ENCODE measurements around the gene MRPS27. TPM values are rescaled to one million over a fixed set of nuclear protein-coding genes. Genes with fewer than 3 reads are reported as not detected.

The MRPS27 gene
- total RNA-seq, 2 experiments from 2014 or later: 93.3 to 113 TPM

DNA sequence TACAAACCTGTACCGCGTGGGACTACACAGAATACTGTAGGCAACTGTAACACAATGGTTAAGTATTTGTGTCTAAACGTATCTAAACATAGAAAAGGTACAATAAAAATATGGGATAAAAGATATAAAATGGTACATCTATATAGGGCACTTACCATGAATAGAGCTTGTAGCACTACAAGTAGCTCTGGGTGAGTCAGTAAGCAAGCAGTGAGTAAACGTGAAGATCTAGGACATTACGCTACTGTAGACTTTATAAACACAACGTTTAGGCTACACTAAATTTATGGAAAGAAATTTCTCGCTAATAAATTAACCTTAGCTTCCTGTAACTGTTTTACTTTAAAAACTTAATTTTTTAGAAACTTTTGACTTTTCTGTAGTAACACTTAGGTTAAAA, 46.5 kb downstream of the MRPS27 start:
- ATAC-seq: no peak
- ChIA-PET POLR2A (no interaction called here), CTCF (interaction anchor here (1.0 kb wide), 1 partner anchor 32 kb away, joined by 3 read pairs; no protein-coding TSS in a partner anchor)
- Mint-ChIP-seq H3K4me1 (no peaks in the 10 kb centered on the region), H3K36me3 (ENCODE audit: low read depth) (peaks cover 38% of the 10 kb centered on the region), H3K4me3 (no peak overlapping the region), H3K27ac (no peak overlapping the region), H3K27me3 (no peaks in the 10 kb centered on the region), H3K9me3 (ENCODE audit: low read depth) (peaks cover 1% of the 10 kb centered on the region)
- intact Hi-C loops (cut with DNase I, micrococcal nuclease): no loop called here
- DNase-seq: no peak

DNA sequence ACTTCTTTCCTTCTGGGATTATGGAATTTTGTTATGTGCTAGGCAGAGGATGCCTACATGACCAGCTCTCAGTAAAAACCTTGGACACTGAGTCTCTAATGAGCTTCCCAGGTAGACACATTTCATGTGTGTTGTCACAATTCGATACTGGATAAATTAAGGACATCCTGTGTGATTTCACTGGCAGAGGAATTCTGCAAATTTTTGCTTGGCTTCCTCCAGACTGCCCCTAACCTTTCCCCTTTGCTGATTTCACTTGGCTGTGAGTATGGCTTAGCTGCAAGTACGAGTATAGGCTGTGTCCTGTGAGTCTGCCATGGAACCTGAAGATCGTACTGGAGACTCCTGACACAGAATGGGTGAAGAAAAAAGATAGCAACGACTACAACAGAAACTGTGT, 47.6 kb downstream of the MRPS27 start:
- ChIA-PET CTCF (interaction anchor here (0.9 to 1.5 kb wide), 3 partner anchors 10 to 162 kb away, joined by 3 to 6 read pairs (median 3); no protein-coding TSS in a partner anchor), POLR2A (no interaction called here)
- no peaks in the 10 kb centered on the region for H3K4me1 Mint-ChIP-seq
- no peak overlapping the region for H3K4me3 Mint-ChIP-seq
- H3K9me3 Mint-ChIP-seq (ENCODE audit: low read depth): no peaks in the 10 kb centered on the region
- intact Hi-C loops (cut with DNase I, micrococcal nuclease): no loop called here
- no peak for ATAC-seq
- DNase-seq: no peak
- H3K27ac Mint-ChIP-seq: no peak overlapping the region
- no peaks in the 10 kb centered on the region for H3K27me3 Mint-ChIP-seq
- peaks cover 33% of the 10 kb centered on the region for H3K36me3 Mint-ChIP-seq (ENCODE audit: low read depth)

DNA sequence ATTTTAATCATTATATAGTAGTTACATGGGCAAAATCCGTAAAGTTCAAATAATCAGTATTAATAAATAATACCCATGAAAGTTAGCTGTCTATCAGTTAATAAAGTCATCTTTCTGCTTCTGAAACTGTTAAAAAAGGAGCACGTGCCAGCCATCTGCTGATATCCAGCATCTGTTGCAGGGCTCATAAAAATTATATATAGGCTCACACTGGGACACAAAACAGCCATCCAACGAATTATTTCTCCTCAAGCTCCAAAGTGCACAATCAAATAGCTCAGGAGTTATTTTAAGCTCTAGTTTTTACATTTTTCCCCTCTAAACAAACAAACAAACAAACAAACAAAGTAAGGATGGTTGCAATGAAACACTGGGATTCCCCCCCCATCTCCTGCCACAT, 48.3 kb downstream of the MRPS27 start:
- POLR2A ChIA-PET: no interaction called here
- no peak overlapping the region for H3K27ac Mint-ChIP-seq
- no peak for ATAC-seq

DNA sequence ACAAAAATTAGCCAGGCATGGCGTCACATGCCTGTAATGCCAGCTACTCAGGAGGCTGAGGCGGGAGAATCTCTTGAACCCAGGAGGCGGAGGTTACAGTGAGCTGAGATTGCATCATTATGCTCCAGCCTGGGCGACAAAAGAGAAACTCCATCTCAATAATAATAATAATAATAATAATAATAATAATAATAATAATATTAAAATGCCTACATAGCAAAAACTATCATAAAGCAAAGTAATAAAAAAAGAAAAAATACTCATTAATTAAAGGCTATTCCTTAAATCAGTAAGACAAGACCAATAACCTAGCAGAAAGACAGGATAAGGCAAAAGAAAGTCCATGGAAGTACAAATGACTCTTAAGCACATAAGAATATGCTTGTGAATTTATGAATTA, 50.0 kb downstream of the MRPS27 start:
- intact Hi-C loops (cut with DNase I, micrococcal nuclease): no loop called here
- POLR2A ChIA-PET: no interaction called here
- no peaks in the 10 kb centered on the region for H3K9me3 Mint-ChIP-seq (ENCODE audit: low read depth)
- ATAC-seq (no peak), DNase-seq (no peak)
- no peak overlapping the region for H3K4me3 Mint-ChIP-seq
- H3K27me3 Mint-ChIP-seq: no peaks in the 10 kb centered on the region
- H3K4me1 Mint-ChIP-seq: no peaks in the 10 kb centered on the region
- no peak overlapping the region for H3K27ac Mint-ChIP-seq
- CTCF ChIA-PET: interaction anchor here (0.9 to 1.2 kb wide), 3 partner anchors 28 to 467 kb away, joined by 3 to 6 read pairs (median 3); no protein-coding TSS in a partner anchor
- peaks cover 21% of the 10 kb centered on the region for H3K36me3 Mint-ChIP-seq (ENCODE audit: low read depth)

More for the DNA sequence above, 48.3 kb downstream of the MRPS27 start:
- peaks cover 28% of the 10 kb centered on the region for H3K36me3 Mint-ChIP-seq (ENCODE audit: low read depth)
- DNase-seq: no peak
- H3K27me3 Mint-ChIP-seq: no peaks in the 10 kb centered on the region
- CTCF ChIA-PET: interaction anchor here (0.6 to 1.5 kb wide), 6 partner anchors 11 to 161 kb away, joined by 3 to 6 read pairs (median 3); no protein-coding TSS in a partner anchor
- no peaks in the 10 kb centered on the region for H3K9me3 Mint-ChIP-seq (ENCODE audit: low read depth)
- no peak overlapping the region for H3K4me3 Mint-ChIP-seq
- intact Hi-C loops (cut with DNase I, micrococcal nuclease): no loop called here
- H3K4me1 Mint-ChIP-seq: no peaks in the 10 kb centered on the region

DNA sequence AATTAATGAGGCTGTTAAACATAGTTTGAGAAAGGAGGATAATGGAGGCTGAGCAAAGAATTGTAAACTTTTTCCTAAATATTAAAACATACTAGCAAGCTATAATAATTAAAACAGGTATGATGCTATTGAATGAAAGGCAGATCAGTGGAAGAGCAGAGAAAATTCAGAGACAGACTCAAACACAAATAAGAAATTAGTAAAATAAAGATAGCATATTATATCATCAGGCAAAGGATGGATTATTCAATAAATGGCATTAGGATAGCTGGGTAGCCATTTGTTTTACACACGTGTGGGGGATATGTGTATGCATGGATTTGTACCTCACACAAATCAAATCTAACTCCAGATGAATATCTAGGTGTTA, 50.6 kb downstream of the MRPS27 start:
- peaks cover 21% of the 10 kb centered on the region for H3K36me3 Mint-ChIP-seq (ENCODE audit: low read depth)
- intact Hi-C loops (cut with DNase I, micrococcal nuclease): loop anchor here (1.0 to 10.0 kb wide), 4 partner anchors 65 to 485 kb away; no protein-coding TSS in a partner anchor

DNA sequence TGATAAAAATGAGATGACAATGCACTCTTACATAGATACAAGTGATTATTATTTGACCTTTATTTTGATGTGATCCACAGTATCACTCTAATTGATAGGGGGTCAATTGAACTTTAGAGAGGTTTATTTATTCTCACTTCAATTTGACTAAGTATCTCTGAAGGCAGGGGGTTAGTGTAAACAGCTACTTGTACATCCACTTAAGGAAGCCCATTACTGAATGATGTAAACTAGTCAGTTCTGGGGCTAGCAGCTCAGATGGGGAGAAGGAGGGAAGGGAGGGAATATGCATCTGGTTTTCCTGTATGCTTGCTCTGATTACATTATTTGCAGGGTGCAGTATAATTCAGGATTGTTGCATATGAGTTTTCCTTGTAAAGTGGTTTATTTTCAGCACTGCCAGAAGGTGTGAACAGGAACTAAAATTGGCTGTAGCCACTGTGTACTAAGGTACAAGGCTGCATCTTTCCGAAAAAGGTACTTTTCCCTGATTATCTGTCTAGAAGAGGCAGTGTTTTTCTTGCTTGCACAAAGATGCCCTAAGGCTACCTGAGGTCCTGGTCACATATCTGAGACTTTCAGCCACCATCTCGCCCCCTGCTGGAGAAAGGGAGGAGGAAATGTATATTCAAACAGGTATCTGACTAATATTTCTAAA, 51.2 kb downstream of the MRPS27 start:
- intact Hi-C loops (cut with DNase I, micrococcal nuclease): loop anchor here (1.0 to 10.0 kb wide), 4 partner anchors 64 to 484 kb away; no protein-coding TSS in a partner anchor
- no peak for ATAC-seq
- H3K27me3 Mint-ChIP-seq: no peaks in the 10 kb centered on the region
- H3K4me1 Mint-ChIP-seq: peaks cover 2% of the 10 kb centered on the region
- no peak overlapping the region for H3K4me3 Mint-ChIP-seq
- H3K36me3 Mint-ChIP-seq (ENCODE audit: low read depth): peaks cover 21% of the 10 kb centered on the region
- no peak overlapping the region for H3K27ac Mint-ChIP-seq
- CTCF ChIA-PET: interaction anchor here (0.7 to 1.8 kb wide), 9 partner anchors 9 to 563 kb away, joined by 3 to 9 read pairs (median 3); no protein-coding TSS in a partner anchor
- POLR2A ChIA-PET: no interaction called here
- peak; percentile 63 for DNase-seq
- H3K9me3 Mint-ChIP-seq (ENCODE audit: low read depth): no peaks in the 10 kb centered on the region

More for the DNA sequence above, 50.6 kb downstream of the MRPS27 start:
- no peaks in the 10 kb centered on the region for H3K9me3 Mint-ChIP-seq (ENCODE audit: low read depth)
- no peak overlapping the region for H3K4me3 Mint-ChIP-seq
- ChIA-PET CTCF (interaction anchor here (0.8 to 1.8 kb wide), 7 partner anchors 9 to 466 kb away, joined by 3 to 9 read pairs (median 3); no protein-coding TSS in a partner anchor), POLR2A (no interaction called here)
- no peaks in the 10 kb centered on the region for H3K27me3 Mint-ChIP-seq
- DNase-seq (no peak), ATAC-seq (no peak)
- H3K27ac Mint-ChIP-seq: no peak overlapping the region
- H3K4me1 Mint-ChIP-seq: peaks cover under 1% of the 10 kb centered on the region

DNA sequence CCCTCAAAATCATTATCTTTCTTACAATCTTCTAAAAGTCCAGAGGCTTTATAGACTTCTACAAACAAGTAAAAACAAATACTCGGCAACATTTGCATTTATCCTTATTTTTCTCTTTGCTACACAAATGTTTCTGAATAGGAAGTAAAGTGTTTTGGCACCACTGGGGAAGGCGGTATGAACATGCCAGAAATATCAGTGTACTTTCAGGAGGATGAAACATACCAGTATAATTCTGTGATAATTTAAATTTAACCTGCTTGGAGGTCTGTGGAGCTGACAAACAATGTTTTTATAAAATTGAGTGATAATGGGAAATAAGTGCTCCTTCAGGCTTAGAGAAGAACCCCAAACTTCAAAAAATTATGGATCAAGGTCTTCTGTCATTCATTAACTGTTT, 51.8 kb downstream of the MRPS27 start:
- ChIA-PET POLR2A (no interaction called here), CTCF (interaction anchor here (0.7 to 1.8 kb wide), 5 partner anchors 10 to 563 kb away, joined by 3 to 9 read pairs (median 3); no protein-coding TSS in a partner anchor)
- intact Hi-C loops (cut with DNase I, micrococcal nuclease): loop anchor here (2.0 to 10.0 kb wide), 3 partner anchors 63 to 483 kb away; no protein-coding TSS in a partner anchor
- ATAC-seq (no peak), DNase-seq (no peak)
- no peaks in the 10 kb centered on the region for H3K9me3 Mint-ChIP-seq (ENCODE audit: low read depth)
- peaks cover 3% of the 10 kb centered on the region for H3K4me1 Mint-ChIP-seq
- H3K27me3 Mint-ChIP-seq: no peaks in the 10 kb centered on the region
- peaks cover 18% of the 10 kb centered on the region for H3K36me3 Mint-ChIP-seq (ENCODE audit: low read depth)
- no peak overlapping the region for H3K4me3 Mint-ChIP-seq
- no peak overlapping the region for H3K27ac Mint-ChIP-seq

DNA sequence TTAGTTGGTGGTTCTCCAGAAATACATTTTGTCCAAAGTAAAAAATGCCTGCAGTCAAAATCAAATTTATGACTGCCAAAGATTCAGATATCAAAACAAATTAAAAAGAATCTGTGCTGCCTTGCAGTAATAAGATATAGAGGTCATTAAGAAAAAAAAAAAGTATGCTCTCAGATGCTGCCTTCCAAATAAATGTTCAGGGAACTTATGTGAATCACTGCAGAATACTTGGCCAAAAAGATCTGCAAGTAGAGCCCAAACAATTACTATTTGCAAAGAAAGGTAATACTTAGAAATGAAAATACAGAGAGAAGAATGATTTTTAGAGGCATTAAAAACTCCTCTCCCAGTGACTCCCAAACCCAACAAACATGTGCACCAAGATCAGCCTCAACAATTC, 52.4 kb downstream of the MRPS27 start:
- ChIA-PET CTCF (interaction anchor here (1.8 kb wide), 1 partner anchor 169 kb away, joined by 3 read pairs; no protein-coding TSS in a partner anchor), POLR2A (no interaction called here)
- DNase-seq (no peak), ATAC-seq (no peak)
- peaks cover 16% of the 10 kb centered on the region for H3K36me3 Mint-ChIP-seq (ENCODE audit: low read depth)
- H3K27me3 Mint-ChIP-seq: no peaks in the 10 kb centered on the region
- no peak overlapping the region for H3K4me3 Mint-ChIP-seq
- no peaks in the 10 kb centered on the region for H3K9me3 Mint-ChIP-seq (ENCODE audit: low read depth)
- intact Hi-C loops (cut with DNase I, micrococcal nuclease): loop anchor here (2.0 to 10.0 kb wide), 3 partner anchors 63 to 483 kb away; no protein-coding TSS in a partner anchor
- no peak overlapping the region for H3K27ac Mint-ChIP-seq
- peaks cover 3% of the 10 kb centered on the region for H3K4me1 Mint-ChIP-seq

DNA sequence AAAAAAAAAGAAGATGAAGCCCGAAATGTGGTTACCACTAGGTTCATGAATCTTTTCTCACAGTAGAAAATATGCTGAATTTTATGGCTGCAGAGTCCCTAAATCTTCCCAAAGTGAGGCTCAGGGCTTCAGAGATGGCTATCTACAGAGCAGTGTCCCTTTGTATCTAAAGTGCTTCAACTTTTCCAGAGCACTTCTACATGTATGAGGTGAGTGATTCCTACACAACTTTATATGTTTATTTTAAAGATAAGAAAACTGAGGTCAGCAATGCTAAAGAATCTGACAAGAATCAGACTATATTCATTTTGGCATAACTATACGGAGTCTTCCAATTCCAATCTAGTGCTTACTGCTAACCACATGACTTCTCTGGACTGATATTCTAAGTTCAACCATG, 53.2 kb downstream of the MRPS27 start:
- Mint-ChIP-seq H3K27me3 (no peaks in the 10 kb centered on the region), H3K9me3 (ENCODE audit: low read depth) (no peaks in the 10 kb centered on the region), H3K4me3 (no peak overlapping the region), H3K4me1 (peaks cover 3% of the 10 kb centered on the region), H3K36me3 (ENCODE audit: low read depth) (peaks cover 13% of the 10 kb centered on the region), H3K27ac (no peak overlapping the region)
- intact Hi-C loops (cut with DNase I, micrococcal nuclease): loop anchor here in 1 of 2 experiments (10.0 kb wide), 2 partner anchors 62 to 482 kb away; no protein-coding TSS in a partner anchor
- DNase-seq: no peak
- ChIA-PET CTCF (no interaction called here), POLR2A (no interaction called here)
- ATAC-seq: no peak

DNA sequence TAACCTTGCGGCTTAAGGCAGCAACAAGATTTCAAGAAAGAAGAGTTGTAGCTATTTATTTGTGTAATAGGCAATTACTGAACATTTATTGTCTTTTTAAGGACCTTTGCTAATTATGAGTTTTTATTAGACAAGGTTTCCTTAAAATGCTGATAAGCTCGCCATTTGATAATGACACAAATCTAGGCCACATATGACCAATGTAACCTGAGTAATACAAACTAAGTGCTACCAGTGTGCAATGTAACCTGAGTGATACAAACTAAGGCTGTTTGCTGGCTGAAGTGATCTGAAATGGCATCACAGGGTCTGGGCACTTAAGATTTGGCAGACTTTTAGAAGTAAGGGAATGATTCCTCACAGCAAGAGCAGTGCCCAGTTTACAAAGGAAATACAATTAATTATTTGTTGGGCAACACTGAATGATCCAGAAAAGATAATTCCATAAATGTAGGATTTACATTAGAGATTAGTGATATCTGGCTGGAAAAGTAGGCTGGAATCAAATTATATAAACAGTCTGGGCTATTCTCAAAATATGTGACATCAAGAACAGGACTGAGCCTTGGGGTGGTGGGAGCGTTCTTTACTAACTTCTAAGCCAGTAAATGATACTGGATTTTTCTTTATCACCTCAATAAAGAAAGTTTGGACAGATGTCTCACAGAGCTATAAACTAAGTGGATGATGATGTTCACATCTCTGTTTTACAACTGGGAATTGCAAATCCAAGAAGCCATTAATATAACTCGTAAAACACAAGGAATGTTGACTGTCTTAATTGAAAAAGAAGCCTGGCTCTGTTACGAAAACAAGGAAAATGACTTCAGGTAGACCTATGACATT, 54.8 kb downstream of the MRPS27 start:
- no peaks in the 10 kb centered on the region for H3K9me3 Mint-ChIP-seq (ENCODE audit: low read depth)
- no peaks in the 10 kb centered on the region for H3K27me3 Mint-ChIP-seq
- CTCF ChIA-PET: no interaction called here
- peaks cover 3% of the 10 kb centered on the region for H3K4me1 Mint-ChIP-seq
- no peak for ATAC-seq
- H3K27ac Mint-ChIP-seq: no peak overlapping the region
- H3K36me3 Mint-ChIP-seq (ENCODE audit: low read depth): peaks cover 21% of the 10 kb centered on the region
- H3K4me3 Mint-ChIP-seq: no peak overlapping the region
- no peak for DNase-seq
- POLR2A ChIA-PET: no interaction called here
- intact Hi-C loops (cut with DNase I, micrococcal nuclease): loop anchor here in 1 of 2 experiments (10.0 kb wide), 2 partner anchors 60 to 480 kb away; no protein-coding TSS in a partner anchor

DNA sequence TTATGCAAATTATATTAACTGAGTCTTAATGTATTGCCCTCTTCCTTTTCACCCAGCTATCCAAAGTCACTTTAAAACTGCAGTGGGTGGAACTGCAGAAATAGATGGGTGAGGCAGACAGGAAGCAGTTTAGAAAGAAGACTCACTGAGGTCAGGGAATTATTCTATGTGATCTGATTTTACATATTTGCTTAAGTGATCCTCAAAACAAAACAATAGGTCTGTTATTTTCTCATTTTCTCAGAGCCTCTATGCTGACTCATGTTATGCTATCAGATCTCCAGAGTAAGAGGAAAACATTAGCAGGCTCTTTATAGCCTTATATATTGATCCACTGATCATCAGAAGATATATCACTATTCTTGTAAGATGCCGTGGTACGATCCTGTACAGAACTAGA, 63.5 kb downstream of the MRPS27 start:
- no peak for DNase-seq
- Mint-ChIP-seq H3K4me3 (no peak overlapping the region), H3K36me3 (ENCODE audit: low read depth) (peaks cover 29% of the 10 kb centered on the region), H3K27me3 (no peaks in the 10 kb centered on the region), H3K9me3 (ENCODE audit: low read depth) (no peaks in the 10 kb centered on the region), H3K27ac (peak overlapping the region; percentile 37), H3K4me1 (peaks cover 9% of the 10 kb centered on the region)
- ChIA-PET POLR2A (no interaction called here), CTCF (no interaction called here)
- ATAC-seq: peak; percentile 39
- intact Hi-C loops (cut with DNase I, micrococcal nuclease): no loop called here
